WTC11 (cell line): ENCODE measurements around the gene FAM76B. TPM values are rescaled to one million over a fixed set of nuclear protein-coding genes. Genes with fewer than 3 reads are reported as not detected.

Experiments used
- ATAC-seq: fragments of 200-7000 bp; cut with Tn5 transposase; 2 replicates; pipeline ENCODE4 v1.10.0; 2021; ENCODE audit warnings: mild to moderate bottlenecking, moderate library complexity
- CTCF ChIA-PET: fragments of 300-600 bp; sonication (Branson Sonifier 250); formaldehyde crosslinking; loops from one replicate; lab custom pipeline; 2021; ENCODE audit warnings: antibody characterized with exemption; lab: Charles Lee
- POLR2A ChIA-PET: fragments of 350-600 bp; sonication (Branson Sonifier 250); formaldehyde crosslinking; loops from one replicate; lab custom pipeline; 2021; ENCODE audit warnings: antibody characterized with exemption; lab: Charles Lee
- DNase-seq: peaks from one replicate; pipeline ENCODE4 v3.0.0; 2021; ENCODE audit warnings: low spot score
- H3K27ac Mint-ChIP-seq: 2 replicates; pipeline ENCODE4 v1.8.0; 2021; ENCODE audit warnings: mixed read lengths
- H3K27me3 Mint-ChIP-seq: 2 replicates; pipeline ENCODE4 v1.8.0; 2021; ENCODE audit warnings: low read depth, mild to moderate bottlenecking, moderate library complexity, mixed read lengths
- H3K36me3 Mint-ChIP-seq: 2 replicates; pipeline ENCODE4 v1.8.0; 2021; ENCODE audit warnings: mixed read lengths
- H3K4me1 Mint-ChIP-seq: 2 replicates; pipeline ENCODE4 v1.8.0; 2022; ENCODE audit warnings: mixed read lengths
- H3K4me3 Mint-ChIP-seq: 2 replicates; pipeline ENCODE4 v1.8.0; 2021; ENCODE audit warnings: mild to moderate bottlenecking, moderate library complexity, mixed read lengths
- H3K9me3 Mint-ChIP-seq: 2 replicates; pipeline ENCODE4 v1.8.0; 2021; ENCODE audit warnings: mixed read lengths
- ERG ChIP-seq: fragments of 250-450 bp; sonication (Bioruptor Pico); IDR thresholded peaks from 2 replicates; pipeline ENCODE4 v1.8.0; 2021; ENCODE audit warnings: mild to moderate bottlenecking
- ETV6 ChIP-seq: sonication (generic); formaldehyde crosslinking; IDR thresholded peaks from 2 replicates; pipeline ENCODE4 v1.8.1; 2022; ENCODE audit warnings: mild to moderate bottlenecking, missing genetic modification reagents
- GABPB1 ChIP-seq: sonication (generic); formaldehyde crosslinking; IDR thresholded peaks from 2 replicates; pipeline ENCODE4 v1.8.1; 2023; ENCODE audit warnings: mild to moderate bottlenecking, missing genetic modification reagents
- GTF2I ChIP-seq: fragments of 250-450 bp; sonication (Bioruptor Pico); conservative IDR thresholded peaks from 2 replicates; pipeline ENCODE4 v1.4.0; 2021; ENCODE audit warnings: mild to moderate bottlenecking
- HMGXB4 ChIP-seq: sonication (generic); formaldehyde crosslinking; IDR thresholded peaks from 2 replicates; pipeline ENCODE4 v1.8.1; 2023; ENCODE audit warnings: mild to moderate bottlenecking, moderate library complexity, missing genetic modification reagents
- MYBL2 ChIP-seq: sonication (generic); formaldehyde crosslinking; IDR thresholded peaks from 2 replicates; pipeline ENCODE4 v1.8.1; 2023; ENCODE audit warnings: mild to moderate bottlenecking, moderate library complexity, missing genetic modification reagents
- PREB ChIP-seq: sonication (generic); formaldehyde crosslinking; IDR thresholded peaks from 2 replicates; pipeline ENCODE4 v1.8.1; 2022; ENCODE audit warnings: mild to moderate bottlenecking, missing genetic modification reagents, moderate library complexity, borderline replicate concordance
- SOX15 ChIP-seq: fragments of 250-450 bp; sonication (Bioruptor Pico); IDR thresholded peaks from 2 replicates; pipeline ENCODE4 v1.9.0; 2021; ENCODE audit warnings: mild to moderate bottlenecking
- STAT6 ChIP-seq: sonication (generic); formaldehyde crosslinking; conservative IDR thresholded peaks from 2 replicates; pipeline ENCODE4 v1.8.1; 2023; ENCODE audit warnings: mild to moderate bottlenecking, low read depth, missing genetic modification reagents, moderate library complexity
- TEAD4 ChIP-seq: sonication (generic); formaldehyde crosslinking; IDR thresholded peaks from 2 replicates; pipeline ENCODE4 v1.8.0; 2022; ENCODE audit warnings: mild to moderate bottlenecking, missing genetic modification reagents
- ZNF121 ChIP-seq: sonication (generic); formaldehyde crosslinking; IDR thresholded peaks from 2 replicates; pipeline ENCODE4 v1.8.0; 2023; ENCODE audit warnings: missing genetic modification reagents
- ZNF263 ChIP-seq: sonication (generic); formaldehyde crosslinking; IDR thresholded peaks from 2 replicates; pipeline ENCODE4 v1.8.1; 2022; ENCODE audit warnings: low read depth, mild to moderate bottlenecking, moderate library complexity, missing genetic modification reagents
- ZNF416 ChIP-seq: fragments of 250-450 bp; sonication (Bioruptor Pico); IDR thresholded peaks from 2 replicates; pipeline ENCODE4 v1.9.0; 2021; ENCODE audit warnings: mild to moderate bottlenecking, inconsistent platforms
- ZNF423 ChIP-seq: fragments of 250-450 bp; sonication (Bioruptor Pico); IDR thresholded peaks from 2 replicates; pipeline ENCODE4 v2.1.2; 2022; ENCODE audit warnings: mild to moderate bottlenecking, moderate library complexity
- ZNF512 ChIP-seq: sonication (generic); formaldehyde crosslinking; IDR thresholded peaks from 2 replicates; pipeline ENCODE4 v1.8.1; 2022; ENCODE audit warnings: missing genetic modification reagents, borderline replicate concordance
- ZNF671 ChIP-seq: fragments of 250-450 bp; sonication (Bioruptor Pico); IDR thresholded peaks from 2 replicates; pipeline ENCODE4 v1.8.0; 2021; ENCODE audit warnings: mild to moderate bottlenecking
- total RNA-seq: library from RNA; stranded (reverse); gene quantifications from 3 replicates; pipeline ENCODE4 v1.2.3, GENCODE V29; 2021

Gene FAM76B
- total RNA-seq, 1 experiment from 2014 or later, result 30.0 TPM

GRCh38 chr11:95762534-95762933, 27.0 kb downstream of the FAM76B start:
- no peaks in the 10 kb centered on the region; the same call in 1 of the 2 replicates for H3K27me3 Mint-ChIP-seq
- TF ChIP-seq ETV6 (no peak), PREB (no peak), SOX15 (CRISPR knock-in tag) (no peak), ZNF121 (no peak), GTF2I (CRISPR knock-in tag) (no peak), MYBL2 (CRISPR knock-in tag) (no peak)
- H3K9me3 Mint-ChIP-seq, result no peaks in the 10 kb centered on the region
- no peaks in the 10 kb centered on the region for H3K36me3 Mint-ChIP-seq
- DNase-seq (no peak), ATAC-seq (no peak)
- H3K4me1 Mint-ChIP-seq, result no peaks in the 10 kb centered on the region
- ChIA-PET CTCF (interaction anchor here (0.8 to 5.0 kb wide), 4 partner anchors 23 to 610 kb away, joined by 3 to 36 read pairs (median 14); no protein-coding TSS in a partner anchor), POLR2A (no interaction called here)
- H3K27ac Mint-ChIP-seq, result no peak overlapping the region
- H3K4me3 Mint-ChIP-seq, result no peak overlapping the region

GRCh38 chr11:95760941-95761340, 28.6 kb downstream of the FAM76B start:
- Mint-ChIP-seq H3K36me3 (no peaks in the 10 kb centered on the region), H3K4me3 (no peak overlapping the region), H3K27me3 (no peaks in the 10 kb centered on the region; the same call in 1 of the 2 replicates), H3K27ac (no peak overlapping the region), H3K9me3 (no peaks in the 10 kb centered on the region), H3K4me1 (no peaks in the 10 kb centered on the region)
- DNase-seq, result no peak
- ChIA-PET POLR2A (interaction anchor here (0.5 kb wide), 1 partner anchor 431 kb away, joined by 3 read pairs; no protein-coding TSS in a partner anchor), CTCF (interaction anchor here (0.6 to 5.0 kb wide), 5 partner anchors 22 to 609 kb away, joined by 3 to 36 read pairs (median 7); no protein-coding TSS in a partner anchor)
- TF ChIP-seq HMGXB4 (CRISPR knock-in tag), result no peak
- no peak for TF ChIP-seq ZNF423 (CRISPR knock-in tag)
- TF ChIP-seq ERG, result no peak
- TF ChIP-seq ZNF416 (CRISPR knock-in tag), result no peak
- no peak for TF ChIP-seq GABPB1 (CRISPR knock-in tag)
- TF ChIP-seq ZNF512, result no peak
- TF ChIP-seq ZNF263, result no peak
- TF ChIP-seq TEAD4 (CRISPR knock-in tag), result no peak
- no peak for TF ChIP-seq PREB
- no peak for TF ChIP-seq STAT6
- TF ChIP-seq ZNF671 (CRISPR knock-in tag), result no peak
- TF ChIP-seq, all 79 proteins: peak for 0
- no peak for ATAC-seq
